GM19099 (cell line): Measurements from ENCODE around the gene NACC2.

Experiments used
- POLR2A ChIP-seq: IDR thresholded peaks from 3 replicates; pipeline ENCODE4 v1.6.1; 2011; ENCODE audit warnings: low read depth; ENCODE audit not compliant: insufficient read length; ENCODE audit errors: extremely low read depth

NACC2 gene

GRCh38 chr9:136133191-136133958, 38.3 kb upstream of the NACC2 start:
- no peak for TF ChIP-seq POLR2A

GRCh38 chr9:136132512-136133050, 37.5 kb upstream of the NACC2 start:
- no peak for TF ChIP-seq POLR2A

- TF ChIP-seq POLR2A, result no peak
Measured at GRCh38 chr9:136131629-136132511, 36.8 kb upstream of the NACC2 start.

GRCh38 chr9:136129176-136129575, 34.1 kb upstream of the NACC2 start:
- no peak for TF ChIP-seq POLR2A

GRCh38 chr9:136128436-136128835, 33.3 kb upstream of the NACC2 start:
- TF ChIP-seq POLR2A, result no peak

- TF ChIP-seq POLR2A, result no peak
Measured at GRCh38 chr9:136127313-136127712, 32.2 kb upstream of the NACC2 start.

GRCh38 chr9:136124976-136125692, 30.0 kb upstream of the NACC2 start:
- TF ChIP-seq POLR2A, result no peak

- TF ChIP-seq POLR2A, result no peak
Measured at GRCh38 chr9:136122425-136123383, 27.6 kb upstream of the NACC2 start.

- TF ChIP-seq POLR2A, result no peak
Measured at GRCh38 chr9:136121801-136122200, 26.7 kb upstream of the NACC2 start.

- TF ChIP-seq POLR2A, result no peak
Measured at GRCh38 chr9:136120438-136120844, 25.4 kb upstream of the NACC2 start.

- TF ChIP-seq POLR2A, result no peak
Measured at GRCh38 chr9:136119883-136120393, 24.8 kb upstream of the NACC2 start.

GRCh38 chr9:136119061-136119882, 24.2 kb upstream of the NACC2 start:
- no peak for TF ChIP-seq POLR2A
